Transverse colon (tissue), 4 donors: ENCODE measurements around the gene MSTO1. TPM values are rescaled to one million over a fixed set of nuclear protein-coding genes. Genes with fewer than 3 reads are reported as not detected.
"Not testable (repeated sequence)": the region's sequence is repeated elsewhere in the genome, so short reads cannot be mapped to it uniquely, and the experiment has no call there.

Experiments
- DNase-seq: peaks from one replicate; pipeline ENCODE4 v3.0.0-alpha.2; 2019
- H3K27ac ChIP-seq, 4 donors: fragments of 200-600 bp; sonication (generic); 2 replicates each; pipeline ENCODE4 v1.5.1; 2016 to 2018; ENCODE audit warnings: inconsistent platforms in 4 of 4
- H3K27me3 ChIP-seq: fragments of 200-600 bp; sonication (generic); 2 replicates; pipeline ENCODE4 v1.5.1; 2017; ENCODE audit warnings: inconsistent platforms
- H3K36me3 ChIP-seq, 4 donors: fragments of 200-600 bp; sonication (generic); 2 replicates each; pipeline ENCODE4 v1.5.1; 2017 to 2019; ENCODE audit warnings: inconsistent platforms in 4 of 4
- H3K4me1 ChIP-seq, 4 donors: fragments of 200-600 bp; sonication (generic); 2 replicates each; pipeline ENCODE4 v1.5.1; 2017 to 2020; ENCODE audit warnings: inconsistent platforms in 4 of 4
- H3K4me3 ChIP-seq, 4 donors: fragments of 200-600 bp; sonication (generic); 1 replicate in 1 of 4; 2 replicates in 3 of 4; pipeline versions ENCODE4 v1.5.1 to v1.6.1; 2017 to 2019; ENCODE audit warnings: inconsistent platforms in 4 of 4
- H3K9me3 ChIP-seq, 2 donors: fragments of 200-600 bp; sonication (generic); 2 replicates each; pipeline ENCODE4 v1.5.1; 2017 to 2019; ENCODE audit warnings: inconsistent platforms in 2 of 2
- CTCF ChIP-seq, 5 experiments: fragments of 200-600 bp in 3 of 5; fragments of 450-650 bp in 2 of 5; sonication (generic) in 3 of 5; IDR thresholded peaks; 1 replicate in 2 of 5; 2 replicates in 3 of 5; pipeline ENCODE4 v1.5.1; 2016 to 2017; ENCODE audit warnings: antibody characterized with exemption in 5 of 5, inconsistent platforms in 3 of 5, mild to moderate bottlenecking in 2 of 5, moderate library complexity in 1 of 5
- EP300 ChIP-seq: sonication (generic); formaldehyde crosslinking; IDR thresholded peaks from one replicate; pipeline ENCODE4 v1.6.1; 2017; ENCODE audit warnings: antibody characterized with exemption, low read depth
- POLR2A ChIP-seq: fragments of 450-650 bp; IDR thresholded peaks from one replicate; pipeline ENCODE4 v1.6.1; 2016; ENCODE audit warnings: antibody characterized with exemption, mild to moderate bottlenecking, moderate library complexity
- POLR2AphosphoS5 ChIP-seq, 3 donors: sonication (generic); formaldehyde crosslinking; IDR thresholded peaks; one replicate each; pipeline ENCODE4 v1.6.1; 2016; ENCODE audit warnings: antibody characterized with exemption in 3 of 3
- WGBS, 2 donors: methylation state at CpG; one replicate each; pipeline ENCODE4 v1.1.5; 2018; ENCODE audit warnings: low coverage in 1 of 2; 5-methylcytosine and 5-hydroxymethylcytosine counted together
- in situ Hi-C, 4 donors: fragments of 200-750 bp; cut with MboI; loops; one replicate each; pipeline versions ENCODE4 v1.15.0 to v1.15.1; 2017; ENCODE audit warnings: low sequenced_read_pairs in 3 of 4, low pct_ligation_motif_present in 1 of 4, low pct_unique_long_range_greater_than_20kb in 1 of 4
- intact Hi-C: fragments of 100-400 bp; cut with DNase I; formaldehyde crosslinking; loops from one replicate; pipeline ENCODE4 v1.15.1; 2023; ENCODE audit warnings: low total_unique reads
- total RNA-seq, 4 donors: library from RNA; depleted of rRNA; stranded (reverse); fragments of >200 nt; gene quantifications; one replicate each; pipeline ENCODE4 v1.1.0, GENCODE V29; 2016

MSTO1 gene
- total RNA-seq, 4 donors from 2014 or later = 6.0 to 17.0 (median 12.9) TPM; not detected in 1

GRCh38 chr1:155591770-155592169 lies 18.2 kb upstream of the MSTO1 start:
- TF ChIP-seq POLR2AphosphoS5 (IDR thresholded peaks at IDR 0.05) (no peak), POLR2A (no peak), CTCF (IDR thresholded peaks at IDR 0.05) (peak; percentile 49 to 56 (median 51)), EP300 (no peak)
- in situ Hi-C loops (loop anchor here in 1 of 4 donors (25.0 kb wide), 2 partner anchors 254 to 329 kb away; partner anchors contain the start of genes CLK2, ENTREP3 and SCAMP3), intact Hi-C loops (loop anchor here (10.0 kb wide), 1 partner anchor 337 kb away; the partner anchor contains the start of gene ENTREP3)

DNA sequence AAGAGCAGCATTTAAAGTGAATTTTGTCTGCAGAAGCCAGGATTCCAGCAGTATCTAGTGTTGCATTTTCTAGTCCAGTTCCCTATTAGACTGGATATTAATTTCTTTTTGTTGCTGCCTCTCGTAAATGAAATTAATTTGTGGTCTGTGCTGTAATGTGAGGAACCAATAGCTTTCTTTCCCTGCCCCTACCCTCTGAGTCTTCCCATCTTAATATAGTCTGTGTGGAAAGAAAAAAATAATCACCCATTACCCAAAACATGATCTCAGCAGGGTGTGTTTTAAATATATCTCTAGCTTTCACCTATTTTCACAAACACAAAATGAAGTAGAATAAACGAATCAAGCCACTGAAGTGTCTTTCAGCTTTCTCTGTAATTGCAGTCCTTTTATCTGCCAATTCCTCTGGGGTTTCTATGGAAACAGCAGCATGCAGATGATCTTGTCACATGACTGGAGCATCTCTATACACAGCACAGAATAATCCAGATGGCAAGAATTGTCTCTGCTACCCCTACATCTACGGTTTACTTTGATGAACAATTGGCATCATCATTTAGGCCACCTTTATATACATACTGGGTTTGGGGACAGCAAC lies 14.0 kb upstream of the MSTO1 start:
- in situ Hi-C loops = loop anchor here in 1 of 4 donors (25.0 kb wide), 2 partner anchors 259 to 334 kb away; partner anchors contain the start of genes CLK2, ENTREP3 and SCAMP3
- H3K36me3 ChIP-seq, H3K4me3 ChIP-seq, H3K4me1 ChIP-seq, H3K27ac ChIP-seq, H3K27me3 ChIP-seq, H3K9me3 ChIP-seq, DNase-seq: not testable (repeated sequence)
- intact Hi-C loops = loop anchor here (10.0 kb wide), 1 partner anchor 341 kb away; the partner anchor contains the start of gene ENTREP3
- WGBS, 2 donors = 58 to 68% methylated on average over 2 to 3 of the region's 3 CpGs

More at GRCh38 chr1:155591770-155592169, 18.2 kb upstream of the MSTO1 start:
- Histone ChIP-seq H3K4me3 (no peak overlapping the region), H3K36me3 (no peaks in the 10 kb centered on the region), H3K9me3 (no peaks in the 10 kb centered on the region), H3K27me3 (no peaks in the 10 kb centered on the region), H3K27ac (no peak overlapping the region), H3K4me1 (no peaks in the 10 kb centered on the region)
- 33 to 38% methylated on average over 6 of the region's 6 CpGs for WGBS, 2 donors
- no peak for DNase-seq

- Histone ChIP-seq H3K9me3 (no peaks in the 10 kb centered on the region), H3K36me3 (no peaks in the 10 kb centered on the region), H3K4me1 (peaks cover 0 to 4% (median 0%) of the 10 kb centered on the region in 4 donors), H3K4me3 (no peak overlapping the region), H3K27ac (no peak overlapping the region), H3K27me3 (no peaks in the 10 kb centered on the region)
- no peak for DNase-seq
- TF ChIP-seq EP300 (no peak), POLR2AphosphoS5 (IDR thresholded peaks at IDR 0.05) (no peak), CTCF (IDR thresholded peaks at IDR 0.05) (no peak), POLR2A (no peak)
- intact Hi-C loops = loop anchor here (10.0 kb wide), 1 partner anchor 342 kb away; the partner anchor contains the start of gene ENTREP3
- in situ Hi-C loops = loop anchor here in 1 of 4 donors (25.0 kb wide), 2 partner anchors 260 to 335 kb away; partner anchors contain the start of genes CLK2, ENTREP3 and SCAMP3
- 96 to 100% methylated on average over 3 to 5 of the region's 5 CpGs for WGBS, 2 donors
These were observed 13.2 kb upstream of the MSTO1 start for GRCh38 chr1:155596864-155597263.

- Histone ChIP-seq H3K4me1 (peaks cover 0 to 4% (median 0%) of the 10 kb centered on the region in 4 donors), H3K27me3 (no peaks in the 10 kb centered on the region), H3K27ac (no peak overlapping the region), H3K4me3 (no peak overlapping the region), H3K9me3 (no peaks in the 10 kb centered on the region), H3K36me3 (no peaks in the 10 kb centered on the region)
- no peak for DNase-seq
- intact Hi-C loops (loop anchor here (10.0 kb wide), 1 partner anchor 344 kb away; the partner anchor contains the start of gene ENTREP3), in situ Hi-C loops (loop anchor here in 1 of 4 donors (25.0 kb wide), 2 partner anchors 262 to 337 kb away; partner anchors contain the start of genes CLK2, ENTREP3 and SCAMP3)
- no peak for TF ChIP-seq POLR2AphosphoS5 (IDR thresholded peaks at IDR 0.05)
- TF ChIP-seq POLR2A = no peak
- no peak for TF ChIP-seq CTCF (IDR thresholded peaks at IDR 0.05)
- WGBS, 2 donors = 43 to 49% methylated on average over 5 to 12 of the region's 12 CpGs
These were observed 11.1 kb upstream of the MSTO1 start for GRCh38 chr1:155598842-155599331.

- DNase-seq, H3K4me1 ChIP-seq, H3K27me3 ChIP-seq, H3K36me3 ChIP-seq, H3K9me3 ChIP-seq, H3K27ac ChIP-seq, H3K4me3 ChIP-seq: not testable (repeated sequence)
- in situ Hi-C loops = loop anchor here in 1 of 4 donors (25.0 kb wide), 2 partner anchors 263 to 338 kb away; partner anchors contain the start of genes CLK2, ENTREP3 and SCAMP3
- intact Hi-C loops = loop anchor here (10.0 kb wide), 1 partner anchor 345 kb away; the partner anchor contains the start of gene ENTREP3
- WGBS, 2 donors = 37 to 42% methylated on average over 8 to 12 of the region's 12 CpGs
These were observed 10.0 kb upstream of the MSTO1 start for GRCh38 chr1:155599828-155600572.
